Kidney tubule cell (primary cell): ENCODE data around the gene GALK1.
A peak's percentile ranks its signal among the peaks of the same experiment; 100 is the strongest.
"Not testable (repeated sequence)": the region's sequence is repeated elsewhere in the genome, so short reads cannot be mapped to it uniquely, and the experiment has no call there.

Source experiments
- DNase-seq: peaks from one replicate; pipeline ENCODE4 v3.0.0-alpha.2; 2018; ENCODE audit warnings: low spot score

GALK1 gene

GRCh38 chr17:75783803-75784472 is 18.9 kb upstream of the GALK1 start:
- DNase-seq: no peak

DNA sequence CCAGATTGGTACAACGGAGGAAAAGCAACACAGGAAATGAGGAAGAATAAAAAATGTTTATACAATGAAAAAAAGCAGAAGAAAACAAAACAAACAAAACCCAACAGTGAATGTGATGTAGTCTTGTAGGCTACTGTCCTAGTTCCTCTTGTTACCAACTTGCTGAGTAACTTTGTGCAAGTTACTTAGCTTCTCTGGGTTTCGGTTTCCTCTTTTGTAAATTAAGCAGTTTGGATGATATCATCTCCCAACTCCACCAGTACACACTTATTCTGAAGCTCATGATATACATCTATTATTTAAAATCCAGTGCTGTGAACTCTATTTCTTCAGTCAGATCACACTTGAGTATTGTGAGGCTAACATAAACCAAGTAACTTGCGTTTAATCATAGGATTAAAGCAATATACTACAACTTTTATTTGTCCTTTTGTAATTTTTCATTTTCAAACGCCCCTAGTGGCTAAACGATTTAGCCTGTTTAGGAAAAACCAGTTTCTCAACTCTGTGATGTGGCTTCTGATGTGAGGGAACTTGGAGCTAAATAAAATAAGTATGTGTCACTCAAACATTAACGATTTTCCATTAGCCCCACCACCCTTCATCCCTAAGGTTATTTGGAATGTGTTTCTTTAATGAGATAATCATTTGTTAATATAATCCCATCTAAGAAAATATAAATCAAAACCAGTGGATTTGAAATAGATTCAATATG is 18.2 kb upstream of the GALK1 start:
- peak; percentile 79 for DNase-seq

- DNase-seq: no peak
Measured at GRCh38 chr17:75779987-75780889, 15.2 kb upstream of the GALK1 start.

DNA sequence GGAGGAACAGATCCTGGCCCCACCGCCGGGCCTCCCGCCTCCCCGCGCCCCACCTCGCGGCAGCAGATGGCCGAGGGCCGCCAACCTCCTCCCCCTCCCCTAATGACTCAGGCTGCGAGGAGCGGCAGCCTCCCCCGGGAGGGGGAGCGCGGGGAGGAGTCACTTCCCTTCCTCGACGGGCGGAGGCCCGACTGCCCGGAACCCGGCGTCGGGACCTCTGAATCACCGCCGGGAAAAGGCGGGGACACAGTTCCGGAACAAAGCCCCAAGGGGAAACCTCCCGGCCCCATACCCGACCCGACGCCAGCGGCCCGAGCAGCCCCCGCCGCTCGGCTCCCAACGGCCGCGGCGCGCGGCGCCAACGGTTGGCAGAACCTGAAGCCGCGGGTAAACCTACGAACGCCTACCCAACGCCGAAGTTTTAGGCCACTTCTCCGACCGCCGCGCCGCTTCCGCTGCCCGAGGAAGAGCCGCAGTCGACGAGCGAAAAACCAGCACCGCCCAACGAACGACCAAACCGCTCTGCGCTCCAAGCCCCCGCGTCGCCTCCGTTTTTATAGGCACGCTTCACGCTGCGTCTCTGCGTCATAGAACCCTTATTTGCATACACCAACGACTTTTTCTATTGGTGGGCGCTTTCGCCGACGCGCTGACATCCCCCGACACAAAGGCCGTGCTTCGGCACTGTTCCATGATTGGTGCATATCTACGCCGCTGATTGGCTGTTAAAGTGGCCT is 14.4 kb upstream of the GALK1 start:
- DNase-seq: peak; percentile 100

DNA sequence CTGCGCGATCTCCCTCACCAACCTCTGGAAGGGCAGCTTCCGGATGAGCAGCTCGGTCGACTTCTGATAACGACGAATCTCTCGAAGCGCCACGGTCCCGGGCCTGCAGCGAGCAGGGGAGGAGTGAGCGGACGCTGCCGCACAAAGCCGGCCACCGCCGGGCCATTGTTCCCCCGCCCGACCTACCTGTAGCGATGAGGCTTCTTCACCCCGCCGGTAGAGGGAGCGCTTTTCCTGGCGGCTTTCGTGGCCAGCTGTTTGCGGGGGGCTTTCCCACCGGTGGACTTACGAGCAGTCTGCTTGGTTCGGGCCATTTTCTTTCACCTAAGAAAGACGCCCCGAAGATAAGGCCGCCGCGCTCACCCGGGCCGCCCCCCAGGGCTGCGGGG is 13.9 kb upstream of the GALK1 start:
- no peak for DNase-seq

GRCh38 chr17:75778066-75778860 is 13.3 kb upstream of the GALK1 start:
- not testable (repeated sequence) for DNase-seq

DNA sequence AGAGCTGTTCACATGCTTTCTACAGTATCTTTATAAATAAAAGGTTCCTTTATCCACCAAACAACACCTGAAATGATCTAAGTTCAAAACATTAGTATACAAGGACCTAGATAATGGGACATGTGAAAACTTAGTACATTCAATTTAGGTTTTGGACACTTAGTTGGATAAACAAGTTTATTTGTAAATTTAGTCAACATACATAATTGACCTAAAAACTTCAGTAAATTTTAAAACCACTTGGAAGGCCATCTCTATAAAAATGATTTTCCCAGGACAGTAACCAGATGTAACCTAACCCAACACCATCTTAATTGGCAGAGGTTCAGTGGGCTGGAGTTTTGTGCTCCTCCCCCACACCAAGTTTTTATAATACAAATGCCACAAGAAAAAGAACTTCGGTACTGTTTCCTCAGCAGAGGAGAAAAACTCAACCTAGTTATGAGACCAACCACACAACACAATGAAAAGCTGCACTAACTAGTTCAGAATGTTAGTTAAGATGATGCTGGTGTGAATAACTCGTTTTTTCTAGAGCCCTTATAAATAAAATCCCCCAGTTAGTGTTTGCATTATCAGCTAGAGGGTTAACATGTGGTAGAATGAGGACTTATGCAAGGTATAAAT is 12.4 kb upstream of the GALK1 start:
- no peak for DNase-seq

GRCh38 chr17:75776386-75777295 is 11.6 kb upstream of the GALK1 start:
- peak; percentile 56 for DNase-seq

GRCh38 chr17:75774991-75775668 is 10.1 kb upstream of the GALK1 start:
- peak; percentile 81 for DNase-seq

DNA sequence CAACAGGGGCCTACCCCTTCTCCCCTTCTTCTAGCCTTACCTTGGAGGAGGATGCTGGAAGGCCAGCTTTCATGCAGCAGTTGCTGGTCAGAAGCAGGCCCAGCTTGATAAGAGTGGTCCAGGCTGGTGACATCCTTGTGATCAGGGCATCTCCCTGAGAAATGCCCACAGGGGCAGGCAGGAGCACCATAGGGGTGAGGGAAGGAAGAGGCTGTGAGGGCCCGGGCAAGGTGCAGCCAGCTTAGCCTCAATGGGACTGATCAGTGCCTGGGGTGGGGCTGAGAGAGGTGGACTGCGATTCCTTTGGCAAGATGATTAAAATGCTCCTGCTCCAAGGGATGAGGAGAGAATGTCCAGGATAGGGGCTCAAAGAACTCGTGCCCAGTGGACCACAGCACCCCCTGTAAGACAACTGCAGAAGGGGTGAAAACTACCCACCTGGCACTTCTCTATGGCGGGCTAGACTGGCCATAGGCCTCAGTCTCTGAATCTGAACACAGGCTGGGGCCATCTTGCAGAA is 9.5 kb upstream of the GALK1 start:
- DNase-seq: no peak

- DNase-seq: no peak
Measured at GRCh38 chr17:75773808-75774470, 8.9 kb upstream of the GALK1 start.

DNA sequence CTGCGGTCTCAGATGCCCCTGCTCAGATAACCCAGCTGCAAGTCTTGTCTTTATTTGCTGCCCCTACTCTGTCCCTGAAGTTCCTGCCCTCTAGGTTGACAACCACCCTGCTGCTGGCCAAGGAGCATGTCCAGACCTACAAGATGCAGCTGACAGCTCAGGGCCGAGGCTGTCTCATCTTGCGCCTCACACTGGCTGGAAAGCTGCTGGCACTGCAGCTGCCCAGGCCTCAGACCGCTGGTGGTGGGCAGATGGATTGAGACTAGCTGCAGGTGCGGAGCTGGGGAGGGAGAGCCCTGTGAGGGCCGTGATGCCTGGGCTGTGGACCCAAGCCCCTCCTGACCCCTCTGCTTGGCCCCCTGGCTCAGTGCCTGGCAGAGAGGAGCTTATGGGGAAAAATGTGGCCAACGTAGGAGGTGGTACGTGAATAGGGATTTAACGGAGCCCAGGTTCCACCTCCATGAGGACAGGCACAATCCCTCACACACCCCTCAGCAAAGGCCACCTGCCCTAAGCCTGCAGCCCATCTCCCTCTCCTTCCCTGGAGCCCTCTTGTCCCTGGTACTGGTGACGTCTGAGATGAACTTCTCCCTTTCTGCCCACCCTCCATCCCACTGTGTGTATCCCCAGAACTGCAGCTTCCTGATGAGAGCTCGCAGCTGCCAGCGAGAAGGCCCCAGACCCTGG is 8.3 kb upstream of the GALK1 start:
- no peak for DNase-seq

DNA sequence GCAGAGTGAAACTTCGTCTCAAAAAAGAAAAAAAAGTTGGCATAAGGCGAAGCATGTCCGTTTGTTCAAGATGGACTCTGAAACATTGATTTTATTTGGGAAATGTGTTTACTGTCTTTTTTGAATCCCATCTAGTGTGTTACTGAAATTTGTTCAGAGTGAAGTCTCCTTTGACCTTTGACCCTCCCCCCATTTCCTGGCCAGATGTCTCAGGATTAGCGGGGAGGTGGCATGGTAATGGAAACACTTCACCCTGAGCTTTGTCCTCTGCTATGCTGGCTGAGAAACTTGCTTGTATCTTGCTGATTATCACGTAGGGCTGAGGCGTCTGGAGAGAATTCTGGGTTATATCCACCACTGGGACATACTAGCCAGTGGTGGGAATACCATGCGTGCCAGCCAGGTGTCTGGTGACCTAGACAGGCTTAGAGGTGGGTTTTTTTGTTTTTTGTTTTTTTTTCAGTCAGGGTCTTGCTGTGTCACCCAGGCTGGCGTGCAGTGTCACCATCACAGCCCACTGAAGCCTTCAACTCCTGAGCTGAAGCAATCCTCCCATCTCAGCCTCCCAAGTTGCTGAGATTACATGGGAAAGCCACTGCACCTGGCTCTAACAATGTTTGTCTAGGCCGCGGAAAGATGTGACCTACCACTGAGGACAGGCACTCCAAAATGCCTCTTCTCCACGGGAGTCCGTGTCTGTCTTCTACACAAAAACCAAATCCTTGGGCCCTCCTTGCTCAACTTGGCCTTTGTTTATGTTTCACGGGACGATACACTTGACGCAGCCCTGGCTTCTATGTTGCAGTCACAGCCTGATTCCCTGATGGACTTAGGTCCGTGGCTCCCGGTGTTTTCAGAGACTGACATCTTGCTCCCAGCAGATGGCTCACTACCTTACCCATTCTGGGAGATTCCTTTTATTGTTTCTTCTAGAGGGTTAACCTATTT is 6.6 kb upstream of the GALK1 start:
- DNase-seq: peak; percentile 40

DNA sequence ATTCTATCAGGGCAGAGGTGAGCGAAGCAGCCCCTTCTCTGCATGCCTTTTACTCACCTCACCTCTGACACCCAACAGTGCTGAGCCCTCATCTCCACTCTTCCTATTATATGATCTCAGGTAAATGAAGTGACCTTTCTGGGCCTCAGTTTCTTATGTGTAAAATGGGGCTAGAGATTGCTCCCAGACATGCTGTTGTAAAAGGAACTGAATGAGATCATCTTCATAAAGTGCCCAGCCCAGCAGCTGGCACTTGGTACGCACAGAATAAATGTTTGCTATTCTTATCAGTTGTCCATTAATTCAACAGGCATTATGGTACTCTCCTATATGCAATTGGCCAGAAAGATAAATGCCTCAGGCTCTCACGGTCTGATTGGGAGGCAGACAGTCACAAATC is 4.5 kb upstream of the GALK1 start:
- DNase-seq: no peak

GRCh38 chr17:75767881-75768280 is 2.9 kb upstream of the GALK1 start:
- no peak for DNase-seq

- no peak for DNase-seq
Measured at GRCh38 chr17:75765981-75766380, 989 bp upstream of the GALK1 start.

DNA sequence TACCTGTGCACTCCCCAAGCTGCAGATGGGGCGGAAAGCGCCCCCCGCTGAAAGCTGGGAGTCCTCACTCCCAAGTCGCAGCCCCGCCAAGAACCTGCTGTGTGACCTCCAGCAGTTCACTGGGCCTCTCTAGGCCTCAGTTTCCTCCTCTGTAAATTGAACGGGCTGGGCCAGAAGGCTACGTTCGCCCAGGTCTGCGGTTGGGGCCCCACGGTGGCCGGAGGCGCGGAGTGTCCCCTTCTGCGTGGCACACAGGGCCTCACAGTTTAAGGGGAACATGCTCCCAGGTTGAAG is 628 bp downstream of the GALK1 start:
- DNase-seq: no peak
